Spleen (tissue), 7 donors: Measurements from ENCODE around the gene DTWD2.

Experiments used
- CTCF ChIP-seq, 11 experiments: fragments of 200-600 bp in 7 of 11; fragments of 450-650 bp in 4 of 11; sonication (generic) in 4 of 11; IDR thresholded peaks in 8 of 11; conservative IDR thresholded peaks in 3 of 11; 1 replicate in 7 of 11; 2 replicates in 4 of 11; pipeline versions ENCODE4 v1.4.0 to v1.8.0; 2016 to 2021; ENCODE audit warnings: antibody characterized with exemption in 11 of 11, inconsistent platforms in 4 of 11, mild to moderate bottlenecking in 1 of 11
- POLR2A ChIP-seq, 3 donors: fragments of 450-650 bp; IDR thresholded peaks; one replicate each; pipeline ENCODE4 v1.5.1; 2017; ENCODE audit warnings: antibody characterized with exemption in 3 of 3, mild to moderate bottlenecking in 1 of 3
- donor health status: DM: no; HTN: no; CAD: no; lungs with moderate emphysema.
- donor health status: DM: no; HTN: no; CAD: no.
- donor health status: DM: no; HTN: no; CAD: no.

DNA sequence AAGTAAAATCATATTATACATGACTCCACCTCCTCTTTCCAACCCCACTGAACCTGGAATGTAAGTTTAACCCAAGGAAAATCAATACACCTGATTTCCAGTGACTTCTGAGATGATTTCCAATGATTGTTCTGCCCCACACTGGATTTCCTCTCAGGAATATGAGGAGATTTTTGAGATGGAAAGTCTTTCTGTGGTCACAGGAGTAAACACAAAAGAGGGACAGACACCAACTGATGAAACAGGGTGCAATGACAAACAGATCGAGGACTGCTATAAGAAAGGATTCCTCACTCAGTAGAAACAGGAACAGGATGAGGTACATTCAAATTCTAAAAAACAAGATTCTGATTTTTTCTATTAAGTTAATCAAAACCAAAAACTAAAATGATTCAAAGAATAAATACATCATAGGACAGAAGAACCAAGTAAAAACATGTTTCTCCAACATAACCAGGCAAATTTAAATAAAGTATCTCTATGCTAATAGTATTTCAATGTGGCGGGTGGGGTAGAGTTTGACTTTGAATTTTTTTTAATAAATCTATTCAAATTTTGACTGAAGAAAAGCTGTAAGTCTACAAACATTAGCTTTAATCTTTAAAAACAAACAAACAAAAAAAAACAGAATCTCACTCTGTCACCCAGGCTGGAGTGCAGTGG lies 42.1 kb downstream of the DTWD2 start:
- TF ChIP-seq CTCF (IDR thresholded peaks at IDR 0.05 in 8 of 11, conservative IDR thresholded peaks at IDR 0.05 in 3 of 11) (no peak), POLR2A (IDR thresholded peaks at IDR 0.05) (no peak)
